Neural crest cell (in vitro differentiated cells): ENCODE data around the gene PMM2. TPM values are rescaled to one million over a fixed set of nuclear protein-coding genes. Genes with fewer than 3 reads are reported as not detected.
A peak's percentile ranks its signal among the peaks of the same experiment; 100 is the strongest.

ENCODE experiments used
- DNase-seq: peaks from one replicate; pipeline ENCODE4 v3.0.0; 2021; ENCODE audit warnings: low read depth, mixed read lengths, low spot score
- H3K27ac Mint-ChIP-seq: one replicate; pipeline ENCODE4 v1.8.0; 2021; ENCODE audit warnings: mild to moderate bottlenecking, mixed read lengths; ENCODE audit not compliant: unreplicated experiment
- H3K27me3 Mint-ChIP-seq: 2 replicates; pipeline ENCODE4 v1.8.0; 2021; ENCODE audit warnings: low read depth, mild to moderate bottlenecking, mixed read lengths
- H3K36me3 Mint-ChIP-seq: 2 replicates; pipeline ENCODE4 v1.8.0; 2021; ENCODE audit warnings: low read depth, mild to moderate bottlenecking, mixed read lengths
- H3K4me1 Mint-ChIP-seq: 2 replicates; pipeline ENCODE4 v1.8.0; 2021; ENCODE audit warnings: mixed read lengths
- H3K4me3 Mint-ChIP-seq: one replicate; pipeline ENCODE4 v1.8.0; 2021; ENCODE audit warnings: mild to moderate bottlenecking, mixed read lengths
- H3K9me3 Mint-ChIP-seq: 2 replicates; pipeline ENCODE4 v1.8.0; 2021; ENCODE audit warnings: mixed read lengths
- total RNA-seq: library from RNA; stranded (reverse); gene quantifications from 2 replicates; pipeline ENCODE4 v1.2.1, GENCODE V29; 2021
- TF ChIP-seq, protein P1 (sequence below): fragments of 200-600 bp; sonication (generic); conservative IDR thresholded peaks from 2 replicates; pipeline ENCODE4 v1.5.0; 2021; ENCODE audit warnings: antibody characterized with exemption, mild to moderate bottlenecking

The PMM2 gene
- total RNA-seq, 1 donor from 2014 or later = 21.5 TPM

DNA sequence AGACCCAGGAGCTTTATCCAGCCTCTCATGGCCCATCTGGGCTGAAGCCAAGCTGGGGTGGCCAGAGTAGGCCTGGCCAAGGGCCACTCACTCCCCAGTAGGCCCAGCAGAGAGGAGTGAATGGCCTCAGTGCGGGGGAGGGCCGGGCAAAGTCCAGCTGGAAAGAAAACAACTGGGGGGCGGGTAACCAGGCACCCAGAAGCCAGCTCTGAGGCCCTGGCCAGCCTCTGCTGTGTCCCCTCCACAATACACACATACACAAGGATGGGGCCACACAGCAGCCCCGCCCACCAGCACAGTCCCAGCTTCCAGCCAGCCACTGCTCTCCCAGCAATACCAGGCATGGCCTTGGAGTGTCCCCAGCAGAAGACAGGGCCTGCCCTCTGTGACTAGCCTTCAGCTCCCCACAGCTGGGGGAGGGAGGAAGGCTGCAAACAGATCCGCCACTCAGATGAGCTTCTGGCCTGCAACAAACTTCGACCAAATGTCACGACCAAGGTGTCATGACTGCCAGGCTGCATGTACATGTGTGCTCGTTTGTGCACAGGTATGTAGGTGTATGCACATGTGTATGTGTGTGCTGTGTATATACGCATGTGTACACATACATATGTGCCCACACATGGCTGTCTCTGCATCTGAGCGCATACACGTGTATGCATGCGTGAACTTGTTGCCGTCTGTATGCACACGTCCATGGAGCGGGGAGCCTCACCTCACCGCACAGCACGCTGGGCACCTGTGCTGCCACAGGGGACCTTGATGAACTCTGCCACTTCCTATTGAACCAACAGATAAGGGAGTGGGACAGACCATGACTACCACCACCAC lies 66.2 kb downstream of the PMM2 start:
- no peaks in the 10 kb centered on the region for H3K9me3 Mint-ChIP-seq
- peak overlapping the region; percentile 28 for H3K27ac Mint-ChIP-seq
- H3K36me3 Mint-ChIP-seq = peaks cover 1% of the 10 kb centered on the region
- H3K4me3 Mint-ChIP-seq = peak overlapping the region; percentile 87
- H3K27me3 Mint-ChIP-seq = peaks cover 8% of the 10 kb centered on the region
- TF ChIP-seq, protein P1, sequence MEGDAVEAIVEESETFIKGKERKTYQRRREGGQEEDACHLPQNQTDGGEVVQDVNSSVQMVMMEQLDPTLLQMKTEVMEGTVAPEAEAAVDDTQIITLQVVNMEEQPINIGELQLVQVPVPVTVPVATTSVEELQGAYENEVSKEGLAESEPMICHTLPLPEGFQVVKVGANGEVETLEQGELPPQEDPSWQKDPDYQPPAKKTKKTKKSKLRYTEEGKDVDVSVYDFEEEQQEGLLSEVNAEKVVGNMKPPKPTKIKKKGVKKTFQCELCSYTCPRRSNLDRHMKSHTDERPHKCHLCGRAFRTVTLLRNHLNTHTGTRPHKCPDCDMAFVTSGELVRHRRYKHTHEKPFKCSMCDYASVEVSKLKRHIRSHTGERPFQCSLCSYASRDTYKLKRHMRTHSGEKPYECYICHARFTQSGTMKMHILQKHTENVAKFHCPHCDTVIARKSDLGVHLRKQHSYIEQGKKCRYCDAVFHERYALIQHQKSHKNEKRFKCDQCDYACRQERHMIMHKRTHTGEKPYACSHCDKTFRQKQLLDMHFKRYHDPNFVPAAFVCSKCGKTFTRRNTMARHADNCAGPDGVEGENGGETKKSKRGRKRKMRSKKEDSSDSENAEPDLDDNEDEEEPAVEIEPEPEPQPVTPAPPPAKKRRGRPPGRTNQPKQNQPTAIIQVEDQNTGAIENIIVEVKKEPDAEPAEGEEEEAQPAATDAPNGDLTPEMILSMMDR = no peak
- DNase-seq = no peak
- peaks cover 58% of the 10 kb centered on the region for H3K4me1 Mint-ChIP-seq

DNA sequence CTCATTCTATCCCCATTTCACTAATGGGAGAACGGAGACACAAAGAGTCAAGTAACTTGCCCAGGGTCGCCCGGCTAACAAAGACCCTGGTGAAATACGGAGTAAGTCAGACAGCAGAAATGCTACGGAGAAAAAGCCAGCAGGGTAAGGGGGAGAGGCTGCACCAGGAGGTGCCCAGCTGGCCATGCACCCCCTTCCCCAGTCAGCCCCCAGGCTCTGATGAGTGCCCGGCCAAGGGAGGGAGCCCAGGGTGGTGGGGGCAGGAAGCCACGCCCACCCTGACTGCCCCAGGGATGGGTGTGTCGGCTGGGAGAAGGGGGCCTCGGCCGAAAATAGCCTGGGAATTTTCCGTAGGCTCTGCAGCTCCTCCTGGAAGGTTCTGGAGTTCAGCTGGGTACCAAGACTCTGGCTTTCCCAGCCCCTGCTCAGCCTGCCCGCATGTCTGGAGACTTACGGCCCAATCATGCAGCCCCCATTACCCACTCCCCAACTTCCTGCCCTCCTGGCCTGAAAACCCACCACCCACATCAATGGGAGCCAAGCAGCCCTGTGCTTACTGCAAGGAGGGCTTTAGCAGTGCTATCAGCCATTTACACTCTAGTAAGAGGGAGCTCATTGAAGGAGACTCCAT lies 67.0 kb downstream of the PMM2 start:
- Mint-ChIP-seq H3K9me3 (no peaks in the 10 kb centered on the region), H3K27me3 (peaks cover 12% of the 10 kb centered on the region), H3K27ac (peak overlapping the region; percentile 28), H3K4me1 (peaks cover 64% of the 10 kb centered on the region), H3K36me3 (no peaks in the 10 kb centered on the region), H3K4me3 (peak overlapping the region; percentile 94)
- DNase-seq = no peak
- TF ChIP-seq, protein P1 = no peak

DNA sequence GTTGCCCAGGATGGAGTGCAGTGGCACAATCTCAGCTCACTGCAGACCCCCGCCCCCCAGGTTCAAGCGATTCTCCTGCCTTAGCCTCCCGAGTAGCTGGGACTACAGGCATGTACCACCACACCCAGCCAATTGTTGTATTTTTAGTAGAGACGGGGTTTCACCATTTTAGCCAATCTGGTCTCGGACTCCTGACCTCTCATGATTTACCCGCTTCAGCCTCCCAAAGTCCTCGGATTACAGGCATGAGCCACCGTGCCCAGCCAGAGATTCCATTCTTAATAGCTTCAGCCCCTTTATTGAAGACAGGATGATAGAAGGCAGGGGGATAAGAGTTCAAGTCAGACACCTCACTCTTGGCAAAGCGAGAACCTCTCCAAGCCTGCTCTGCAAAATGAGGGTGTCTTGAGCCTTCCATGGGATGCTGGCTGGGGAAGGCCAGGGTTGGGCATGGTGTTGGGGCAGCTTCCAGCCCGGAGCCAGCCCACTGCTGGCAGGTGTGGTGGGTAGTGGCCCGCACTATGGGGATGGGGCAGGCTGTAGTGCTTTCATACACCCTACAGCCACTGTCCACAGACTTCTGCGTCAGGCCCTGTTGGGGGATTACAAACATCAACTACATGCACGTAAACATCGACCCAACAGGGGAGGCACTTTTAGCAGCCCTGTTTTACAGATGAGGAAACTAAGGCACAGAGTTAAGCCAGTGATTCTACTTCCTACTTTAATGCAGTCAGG lies 67.7 kb downstream of the PMM2 start:
- H3K36me3 Mint-ChIP-seq = no peaks in the 10 kb centered on the region
- no peak for DNase-seq
- no peaks in the 10 kb centered on the region for H3K9me3 Mint-ChIP-seq
- H3K4me1 Mint-ChIP-seq = peaks cover 67% of the 10 kb centered on the region
- H3K27me3 Mint-ChIP-seq = peaks cover 12% of the 10 kb centered on the region
- TF ChIP-seq, protein P1 = no peak
- H3K27ac Mint-ChIP-seq = no peak overlapping the region
- H3K4me3 Mint-ChIP-seq = peak overlapping the region; percentile 94

DNA sequence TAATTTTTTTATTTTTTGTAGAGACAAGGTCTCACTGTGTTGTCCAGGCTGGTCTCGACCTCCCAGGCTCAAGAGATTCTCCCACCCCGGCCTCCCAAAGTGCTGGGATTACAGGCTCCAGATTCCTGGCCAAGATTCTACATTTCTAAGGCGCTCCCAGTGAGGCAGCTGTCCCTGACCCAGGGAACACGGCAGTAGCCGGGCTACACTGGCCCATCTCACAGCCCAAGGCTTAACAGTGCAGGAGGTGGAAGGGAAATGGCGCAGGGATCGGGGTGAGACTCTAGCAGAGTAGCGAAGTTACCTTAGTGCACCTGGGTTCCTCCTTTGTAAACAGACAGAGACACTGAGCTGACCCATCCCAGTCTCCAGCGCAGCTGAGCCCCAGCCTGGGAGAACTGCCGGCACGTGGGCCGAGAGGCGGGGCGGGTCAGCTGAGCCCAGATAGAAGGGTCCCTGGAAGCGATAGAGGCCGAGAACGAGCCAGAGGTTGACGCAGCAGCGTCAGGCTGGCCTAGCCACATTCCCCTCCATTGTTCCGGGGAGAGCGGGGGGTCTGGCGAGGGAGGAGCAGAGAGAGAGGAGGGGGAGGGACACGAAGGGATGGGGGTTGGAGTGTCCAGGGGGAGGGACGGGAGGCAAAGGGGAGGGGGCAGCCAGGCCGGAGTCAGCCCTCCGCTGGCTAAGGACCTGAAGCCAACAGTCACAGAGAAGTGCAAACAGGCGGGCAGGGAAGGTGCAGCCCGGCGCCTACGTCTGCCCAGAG lies 68.7 kb downstream of the PMM2 start:
- peak overlapping the region; percentile 75 for H3K27ac Mint-ChIP-seq
- H3K4me3 Mint-ChIP-seq = peak overlapping the region; percentile 94
- peak; percentile 57 for DNase-seq
- H3K9me3 Mint-ChIP-seq = no peaks in the 10 kb centered on the region
- no peaks in the 10 kb centered on the region for H3K36me3 Mint-ChIP-seq
- H3K27me3 Mint-ChIP-seq = peaks cover 12% of the 10 kb centered on the region
- H3K4me1 Mint-ChIP-seq = peaks cover 69% of the 10 kb centered on the region
- TF ChIP-seq, protein P1 = no peak

DNA sequence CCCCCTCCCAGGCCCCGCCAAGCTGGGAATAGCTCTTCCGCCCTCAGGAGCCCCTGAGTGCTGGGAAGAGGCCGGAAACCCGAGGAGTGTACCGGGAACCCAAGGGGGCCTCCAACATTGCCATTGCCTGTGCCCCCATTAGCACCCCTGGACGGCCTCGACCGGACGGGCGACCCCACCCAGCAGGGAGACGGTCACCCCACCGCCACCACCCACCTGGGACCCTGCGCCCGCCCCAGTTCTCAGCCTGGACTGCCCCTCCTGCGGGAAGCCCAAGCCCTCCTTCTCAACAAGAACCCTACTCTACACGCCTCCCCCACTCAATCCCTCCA lies 69.2 kb downstream of the PMM2 start:
- Mint-ChIP-seq H3K36me3 (no peaks in the 10 kb centered on the region), H3K4me3 (peak overlapping the region; percentile 98), H3K27ac (peak overlapping the region; percentile 96), H3K9me3 (no peaks in the 10 kb centered on the region), H3K27me3 (peaks cover 12% of the 10 kb centered on the region), H3K4me1 (peaks cover 65% of the 10 kb centered on the region)
- DNase-seq = no peak
- TF ChIP-seq, protein P1 = no peak
